SU-DHL-6 (cell line): ENCODE results near the gene SHMT1.

ENCODE experiments used
- CTCF ChIP-seq: fragments of 200-600 bp; sonication (generic); IDR thresholded peaks from one replicate; pipeline ENCODE4 v1.5.1; 2017; ENCODE audit warnings: antibody characterized with exemption, mild to moderate bottlenecking, low read length, moderate library complexity; ENCODE audit not compliant: insufficient read depth, poor library complexity, severe bottlenecking
- EZH2phosphoT487 ChIP-seq: fragments of 200-600 bp; sonication (generic), shearing (Covaris generic); conservative IDR thresholded peaks from 2 replicates; pipeline ENCODE4 v1.6.1; 2018; ENCODE audit warnings: mild to moderate bottlenecking, antibody characterized with exemption, low read length, moderate library complexity, mixed read lengths

GRCh38 chr17:18371455-18371854 lies 8.1 kb upstream of the SHMT1 start:
- TF ChIP-seq CTCF = no peak
- TF ChIP-seq EZH2phosphoT487 = no peak
